GM19193 (cell line): ENCODE measurements around the gene SPAST.

Experiments
- POLR2A ChIP-seq: IDR thresholded peaks from 4 replicates; pipeline ENCODE4 v1.6.1; 2011; ENCODE audit not compliant: insufficient read depth, insufficient read length; ENCODE audit errors: extremely low read depth

Gene SPAST

DNA sequence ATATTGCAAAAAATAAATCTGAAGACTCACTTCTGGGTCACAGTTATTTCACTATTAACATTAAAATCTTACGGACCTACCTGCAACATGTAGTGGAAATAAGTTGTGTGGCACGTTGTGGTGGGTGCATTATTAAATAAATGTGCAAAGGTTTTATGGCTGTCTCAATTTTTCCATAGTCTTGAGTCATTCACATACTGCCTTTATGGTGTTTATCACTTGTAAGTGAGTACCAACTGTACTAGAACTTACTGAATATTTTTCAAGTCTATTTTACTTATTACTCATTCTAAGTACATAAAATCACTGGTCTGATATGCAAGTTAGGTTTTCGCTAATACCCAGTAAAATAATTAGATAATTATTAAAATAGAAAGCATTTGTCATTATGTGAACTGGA is 54.7 kb downstream of the SPAST start:
- TF ChIP-seq POLR2A = no peak

DNA sequence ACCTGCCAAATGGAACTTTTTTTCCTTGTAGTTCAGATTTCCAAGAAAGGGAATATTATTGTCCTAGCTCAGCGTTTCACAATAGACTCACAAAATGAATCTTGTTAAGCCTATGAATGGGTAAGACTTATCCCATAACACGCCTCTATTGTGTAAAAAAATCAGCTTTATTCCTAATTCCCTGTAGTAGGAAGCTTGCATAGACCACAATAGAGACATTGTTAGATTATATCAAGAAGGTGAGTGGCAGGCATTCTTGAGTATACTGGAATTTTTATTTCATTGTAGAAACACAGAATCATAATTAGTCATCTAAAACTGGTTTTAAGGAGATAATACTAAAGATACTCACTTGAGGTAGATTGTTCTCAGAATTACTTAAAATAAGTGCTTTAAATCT is 55.8 kb downstream of the SPAST start:
- TF ChIP-seq POLR2A = no peak

- no peak for TF ChIP-seq POLR2A
Measured at GRCh38 chr2:32124660-32125059, 61.3 kb downstream of the SPAST start.

- no peak for TF ChIP-seq POLR2A
Measured at GRCh38 chr2:32128636-32129035, 65.3 kb downstream of the SPAST start.

- no peak for TF ChIP-seq POLR2A
Measured at GRCh38 chr2:32129086-32129485, 65.7 kb downstream of the SPAST start.

GRCh38 chr2:32135409-32135808 is 72.1 kb downstream of the SPAST start:
- TF ChIP-seq POLR2A = no peak

GRCh38 chr2:32136097-32136496 is 72.7 kb downstream of the SPAST start:
- no peak for TF ChIP-seq POLR2A

DNA sequence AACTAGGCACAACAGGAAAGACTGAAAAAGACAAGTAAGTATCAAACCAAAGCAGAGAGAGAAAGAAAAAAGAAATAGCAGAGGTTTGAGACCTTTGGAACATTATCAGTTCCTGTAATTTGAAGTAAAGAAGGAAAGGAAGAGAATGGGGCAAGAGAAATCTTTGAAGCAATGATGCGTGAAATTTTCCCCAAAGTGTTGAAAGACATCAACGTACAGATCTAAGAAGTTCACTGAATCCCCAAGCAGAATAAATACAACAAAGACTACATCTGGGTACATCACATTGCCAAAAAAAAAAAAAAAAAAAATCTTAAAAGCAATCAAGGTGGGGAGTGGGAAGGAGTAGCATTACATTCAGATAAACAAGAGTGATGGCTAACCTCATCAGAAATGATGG is 96.3 kb downstream of the SPAST start:
- no peak for TF ChIP-seq POLR2A

DNA sequence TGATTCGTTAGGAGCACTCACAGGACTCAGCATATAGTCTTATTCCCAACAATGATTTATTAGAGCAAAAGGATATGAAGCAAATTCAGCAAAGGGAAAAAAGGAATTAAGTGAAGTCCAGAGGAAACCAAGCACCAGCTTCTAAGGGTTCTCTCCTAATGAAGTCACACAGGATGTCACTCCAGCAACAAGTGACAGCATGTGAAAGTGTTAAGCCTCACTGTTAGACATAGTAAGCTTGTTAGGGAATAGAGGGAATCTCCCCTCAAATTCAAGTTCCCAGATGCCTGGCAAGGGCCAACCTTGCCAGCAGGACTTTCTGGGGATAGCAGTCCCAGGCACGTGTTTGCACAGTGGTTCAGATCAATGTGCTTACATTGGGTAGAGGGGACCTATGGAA is 97.9 kb downstream of the SPAST start:
- no peak for TF ChIP-seq POLR2A

- no peak for TF ChIP-seq POLR2A
Measured at GRCh38 chr2:32166115-32166574, 102.8 kb downstream of the SPAST start.

DNA sequence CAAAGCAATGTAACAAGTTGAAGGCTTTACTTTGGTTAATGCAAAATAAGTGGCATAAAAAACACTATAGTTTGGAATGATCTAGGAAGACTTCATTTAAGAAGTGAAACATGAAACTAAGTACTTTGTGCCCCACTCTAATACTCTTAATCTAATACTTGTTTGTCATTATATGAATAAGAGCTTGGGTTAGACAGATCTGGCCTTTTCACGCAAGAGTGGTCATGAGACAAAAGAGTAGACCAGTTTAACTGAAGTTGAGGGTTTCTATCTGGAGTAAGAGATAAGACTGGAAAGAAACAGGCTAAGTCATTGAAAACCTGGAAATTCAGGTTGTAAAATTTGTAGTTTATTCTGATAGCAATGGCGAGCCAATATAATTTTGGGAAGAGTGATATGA is 105.2 kb downstream of the SPAST start:
- TF ChIP-seq POLR2A = no peak

DNA sequence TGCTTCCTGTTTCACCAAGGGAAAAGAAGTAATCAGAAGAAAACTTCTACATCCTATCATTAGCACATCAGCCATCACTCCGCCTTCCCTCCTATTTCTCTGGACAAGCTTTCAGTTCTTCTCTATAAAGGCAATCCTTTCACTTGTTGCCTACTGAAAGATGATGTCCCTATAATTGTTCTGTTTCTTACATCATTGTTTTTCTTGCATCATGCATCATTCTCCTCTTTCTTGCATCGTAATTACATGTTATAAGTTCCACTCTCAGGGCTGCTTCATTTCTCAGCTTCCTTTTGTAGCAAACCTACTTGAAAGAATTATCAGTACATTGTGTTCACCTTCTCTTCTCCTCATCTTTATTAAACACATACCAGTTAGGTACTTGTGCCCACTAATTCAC is 109.5 kb downstream of the SPAST start:
- TF ChIP-seq POLR2A = no peak

GRCh38 chr2:32182667-32183066 is 119.3 kb downstream of the SPAST start:
- no peak for TF ChIP-seq POLR2A

DNA sequence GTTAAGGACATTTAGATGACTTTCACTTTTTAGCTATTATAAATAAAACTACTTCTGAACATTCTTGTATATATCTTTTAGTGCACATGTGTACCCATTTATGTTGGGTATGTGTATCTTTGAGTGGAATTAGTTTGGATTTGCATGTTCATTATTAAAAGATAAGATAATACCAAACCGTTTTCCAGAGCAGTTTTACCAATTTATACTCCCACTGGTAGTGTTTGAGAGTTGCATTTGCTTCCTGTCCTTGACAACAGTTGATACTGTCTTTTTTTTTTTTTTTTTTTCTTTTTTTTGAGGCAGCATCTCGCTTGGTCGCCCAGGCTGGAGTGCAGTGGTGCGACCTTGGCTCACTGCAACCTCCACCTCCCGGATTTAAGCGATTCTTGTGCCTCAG is 125.7 kb downstream of the SPAST start:
- no peak for TF ChIP-seq POLR2A

- no peak for TF ChIP-seq POLR2A
Measured at GRCh38 chr2:32192418-32192817, 129.1 kb downstream of the SPAST start.

DNA sequence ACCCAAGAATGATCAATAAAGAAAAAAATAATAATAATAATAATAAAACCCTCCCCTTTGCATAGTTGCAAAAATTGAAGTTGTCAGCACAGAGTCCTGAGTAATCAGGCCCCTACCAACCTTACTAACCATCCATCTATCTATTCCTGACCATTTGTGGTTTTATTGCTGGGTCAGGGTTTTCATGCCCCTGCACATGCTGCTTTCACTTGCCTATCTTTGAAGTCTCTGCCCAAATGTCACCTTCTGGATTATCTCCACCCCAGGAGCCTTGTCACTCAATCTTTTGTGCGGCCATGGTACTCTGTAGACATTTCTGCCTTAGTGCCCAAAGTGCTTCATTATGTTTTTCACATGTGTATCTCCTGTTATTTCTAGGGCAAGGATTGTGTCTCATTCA is 137.5 kb downstream of the SPAST start:
- no peak for TF ChIP-seq POLR2A
